ENCODE data around the gene NEMF.
"Not testable (repeated sequence)": the region's sequence is repeated elsewhere in the genome, so short reads cannot be mapped to it uniquely, and the experiment has no call there.

Gene NEMF

DNA sequence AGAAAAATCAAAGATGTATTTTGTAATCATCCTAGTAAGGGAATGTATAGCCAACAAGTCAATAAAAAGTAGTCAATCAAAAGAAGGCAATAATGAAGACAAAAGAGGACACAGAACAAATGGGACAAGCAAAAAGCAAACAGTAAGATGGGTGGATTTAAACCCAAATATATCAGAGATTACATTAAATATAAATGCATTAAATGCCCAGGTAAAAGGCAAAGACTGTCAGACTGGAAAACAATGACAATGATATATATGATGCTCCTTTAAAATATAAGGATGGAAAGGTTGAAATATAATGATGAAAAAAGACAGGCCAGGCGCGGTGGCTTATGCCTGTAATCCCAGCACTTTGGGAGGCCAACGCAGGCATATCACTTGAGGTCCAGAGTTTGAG is 35.7 kb downstream of the NEMF start:
- no peak for DNase-seq

DNA sequence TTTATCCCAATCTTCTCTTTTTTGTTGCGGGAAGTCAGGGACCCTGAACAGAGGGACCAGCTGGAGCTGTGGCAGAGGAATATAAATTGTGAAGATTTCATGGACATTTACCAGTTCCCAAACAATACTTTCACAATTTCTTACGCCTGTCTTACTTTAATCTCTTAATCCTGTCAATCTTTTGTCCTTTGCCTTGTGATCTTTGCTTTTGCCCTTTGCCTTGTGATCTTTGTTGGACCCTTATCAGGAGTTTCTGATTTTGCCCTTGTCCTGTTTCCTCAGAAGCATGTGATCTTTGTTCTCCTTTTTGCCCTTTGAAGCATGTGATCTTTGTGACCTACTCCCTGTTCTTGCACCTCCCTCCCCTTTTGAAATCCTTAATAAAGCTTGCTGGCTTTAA is 36.5 kb downstream of the NEMF start:
- DNase-seq, result not testable (repeated sequence)

DNA sequence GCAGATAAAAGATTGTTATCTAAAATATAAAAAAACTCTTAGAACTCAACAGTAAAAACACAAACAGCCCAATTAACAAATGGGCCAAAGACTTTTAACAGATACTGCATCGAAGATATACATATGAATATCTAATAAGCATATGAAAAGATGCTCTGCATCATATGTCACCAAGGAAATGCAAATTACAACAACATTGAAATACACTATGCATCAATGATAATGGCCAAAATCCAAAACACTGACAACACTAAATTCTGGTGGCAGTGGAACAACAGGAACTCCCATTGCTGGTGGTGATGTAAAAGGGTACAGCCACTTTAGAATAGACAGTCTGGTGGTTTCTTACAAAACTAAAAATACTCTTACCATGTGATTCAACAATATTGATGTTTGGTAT is 43.8 kb downstream of the NEMF start:
- DNase-seq, result no peak

DNA sequence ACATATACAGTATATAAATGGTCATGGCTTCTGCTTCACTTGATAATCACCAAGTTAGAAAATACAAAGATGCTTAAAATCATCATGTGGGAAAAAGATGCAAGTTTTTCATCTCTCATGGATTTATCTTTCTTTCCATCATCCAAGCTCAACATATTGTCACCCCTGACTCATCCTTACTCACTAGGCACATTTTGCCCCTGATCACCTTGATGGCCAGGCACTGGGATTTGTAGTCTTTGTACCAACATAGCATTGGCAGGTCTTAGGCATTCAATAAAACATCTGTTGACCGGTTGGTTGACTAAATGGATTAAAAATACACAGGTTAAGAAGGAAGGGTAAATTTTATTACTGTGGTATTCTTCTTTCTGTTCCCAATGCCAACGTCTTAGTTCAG is 56.6 kb downstream of the NEMF start:
- DNase-seq, result no peak

DNA sequence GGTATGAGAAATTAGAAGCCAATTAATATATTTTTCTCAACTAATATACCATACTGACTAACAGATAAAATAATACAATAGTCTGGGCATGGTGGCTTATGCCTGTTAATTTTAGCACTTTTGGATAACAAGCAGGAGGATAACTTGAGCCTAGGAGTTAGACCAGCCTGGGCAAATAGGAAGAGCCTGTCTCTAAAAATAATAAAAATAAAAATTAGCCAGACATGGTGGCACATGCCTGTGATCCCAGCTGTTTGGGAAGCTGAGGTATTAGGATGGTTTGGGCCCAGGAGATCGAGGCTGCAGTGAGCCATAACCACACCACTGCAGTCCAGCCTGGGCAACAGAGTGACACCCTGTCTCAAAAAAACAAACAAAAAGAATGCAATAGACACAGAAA is 60.0 kb downstream of the NEMF start:
- DNase-seq, result no peak

DNA sequence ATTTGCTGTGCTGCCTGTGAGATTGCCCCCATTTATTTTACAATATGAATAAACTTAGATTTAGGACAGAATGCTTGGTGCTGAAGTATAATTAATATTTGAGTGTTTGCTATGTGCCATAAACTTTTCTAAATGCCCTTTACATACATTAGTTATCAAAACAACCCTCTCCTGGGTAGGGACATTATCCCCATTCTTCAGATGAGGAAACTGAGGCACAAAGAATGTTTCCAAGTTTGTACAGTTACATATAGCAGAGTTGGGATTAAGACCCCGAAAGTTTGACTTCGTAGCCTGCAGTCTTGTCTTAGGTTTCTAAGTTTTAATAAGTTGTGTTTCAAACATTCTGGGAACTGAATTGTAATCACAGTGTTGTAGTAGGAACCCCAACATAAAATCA is 66.3 kb downstream of the NEMF start:
- no peak for DNase-seq

DNA sequence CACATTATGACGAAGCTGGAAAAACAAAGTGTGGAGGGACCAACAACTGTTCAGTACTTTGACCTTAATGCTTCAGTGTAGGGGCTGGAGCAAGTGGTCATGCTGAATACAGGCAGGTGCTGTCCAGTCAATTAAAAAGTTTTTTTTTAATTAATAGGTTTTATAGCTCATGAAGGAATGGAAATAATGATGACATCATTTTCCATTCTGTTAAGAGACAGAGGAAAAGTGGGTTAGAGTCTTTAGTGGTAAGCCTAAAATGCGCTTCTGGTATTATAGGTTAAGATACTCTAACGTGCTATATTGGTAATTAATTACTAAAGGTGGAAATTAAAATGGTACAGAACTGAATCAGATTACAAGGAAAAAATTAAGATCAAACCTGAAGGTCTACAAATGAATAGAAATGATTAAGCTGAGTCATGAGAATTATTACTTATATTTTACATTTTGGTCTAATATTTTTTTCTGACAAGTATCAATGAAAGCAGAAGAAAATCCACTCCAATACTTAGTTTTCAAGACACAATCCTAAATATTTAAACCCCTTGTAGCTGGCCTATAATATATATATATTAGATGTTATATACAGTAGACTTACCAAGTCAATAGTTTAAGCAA is 69.1 kb downstream of the NEMF start:
- DNase-seq, result no peak

DNA sequence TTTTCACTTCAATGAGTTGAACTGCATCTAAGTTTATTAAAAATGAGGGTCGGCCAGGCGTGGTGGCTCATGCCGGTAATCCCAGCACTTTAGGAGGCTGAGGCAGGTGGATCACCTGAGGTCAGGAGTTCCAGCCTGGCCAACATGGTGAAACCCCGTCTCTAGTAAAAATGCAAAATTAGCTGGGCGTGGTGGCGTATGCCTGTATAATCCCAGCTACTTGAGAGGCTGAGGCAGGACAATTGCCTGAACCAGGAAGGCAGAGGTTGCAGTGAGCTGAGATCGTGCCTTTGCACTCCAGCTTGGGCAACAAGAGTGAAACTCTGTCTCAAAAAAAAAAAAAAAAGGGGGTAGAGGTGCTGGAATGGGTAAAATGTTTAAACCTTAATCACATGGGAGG is 71.5 kb downstream of the NEMF start:
- not testable (repeated sequence) for DNase-seq

DNA sequence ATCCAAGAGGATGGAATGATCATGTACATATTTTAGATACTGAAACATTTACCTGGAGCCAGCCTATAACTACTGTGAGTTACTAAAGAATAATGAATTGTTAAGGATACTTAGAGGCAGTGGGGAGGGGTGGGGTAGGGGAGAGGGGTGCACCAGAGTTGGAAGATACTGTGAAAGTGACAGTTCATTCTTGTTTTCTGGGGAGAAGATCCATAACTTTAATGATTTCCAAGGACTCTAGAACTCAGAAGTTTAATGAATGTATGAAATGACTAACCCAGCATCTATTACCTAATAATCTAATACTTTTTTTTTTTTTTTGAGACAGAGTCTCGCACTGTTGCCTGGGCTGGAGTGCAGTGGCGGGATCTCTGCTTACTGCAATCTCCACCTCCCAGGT is 74.2 kb downstream of the NEMF start:
- DNase-seq, result no peak

DNA sequence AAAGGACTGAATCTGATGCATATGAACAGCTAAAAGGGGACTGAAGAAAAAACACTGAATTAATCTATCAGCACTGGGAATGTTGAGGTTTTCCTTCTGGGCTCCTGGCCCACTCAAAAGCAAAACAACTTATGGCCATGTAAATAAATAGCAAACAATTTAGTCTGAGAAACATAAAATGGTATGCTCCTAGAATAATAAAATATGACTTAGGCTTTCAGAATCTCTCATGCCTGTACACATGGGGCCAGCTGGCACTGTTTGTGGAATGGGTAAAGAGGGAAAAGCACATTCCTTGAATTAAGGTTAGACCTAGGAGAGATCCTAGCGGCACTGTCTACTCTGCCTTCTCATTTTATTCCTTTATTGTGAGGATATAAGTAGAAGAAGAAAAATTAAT is 78.5 kb downstream of the NEMF start:
- DNase-seq, result no peak

DNA sequence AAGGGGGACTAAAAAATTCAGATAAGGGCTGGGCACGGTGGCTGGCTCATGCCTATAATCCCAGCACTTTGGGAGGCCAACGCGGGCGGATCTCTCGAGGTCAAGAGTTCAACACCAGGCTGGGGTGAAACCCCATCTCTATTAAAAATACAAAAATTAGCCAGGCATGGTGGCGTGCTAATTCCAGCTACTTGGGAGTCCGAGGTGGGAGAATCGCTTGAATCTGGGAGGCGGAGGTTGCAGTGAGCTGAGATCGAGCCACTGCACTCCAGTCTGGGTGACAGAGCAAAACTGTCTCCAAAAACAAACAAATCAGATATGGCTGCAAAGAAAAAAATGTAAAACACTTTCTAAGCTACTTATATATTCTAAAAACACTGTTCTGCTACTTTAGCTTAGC is 80.9 kb downstream of the NEMF start:
- not testable (repeated sequence) for DNase-seq

DNA sequence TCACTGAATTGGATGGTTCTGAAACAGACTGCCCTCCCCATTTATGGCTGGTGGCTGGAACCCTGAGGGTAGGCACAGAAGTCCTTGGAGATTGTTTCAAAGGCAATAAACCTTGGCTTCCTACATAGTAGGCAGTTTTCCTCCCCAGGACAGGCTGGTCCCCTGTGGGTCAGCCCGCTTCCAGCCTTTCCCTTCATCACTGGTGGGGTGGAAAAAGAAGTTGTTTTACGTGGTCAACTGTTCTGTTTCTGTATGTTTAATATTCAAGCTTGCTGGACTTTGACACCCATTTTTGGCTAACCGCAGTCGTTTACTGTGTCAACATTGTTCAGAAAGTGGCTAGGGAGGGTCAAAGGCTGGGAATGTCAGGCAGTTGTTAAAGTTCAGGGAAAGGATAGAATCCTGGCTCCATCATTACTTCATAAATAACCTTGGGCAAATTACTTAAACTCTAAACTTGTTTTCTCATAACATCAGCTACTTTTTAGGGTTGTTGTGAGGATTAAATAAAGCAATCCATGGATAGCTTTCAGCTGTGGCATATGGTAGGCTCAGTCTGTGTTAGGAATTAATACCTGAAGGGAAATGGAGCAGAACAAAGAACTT is 82.3 kb downstream of the NEMF start:
- DNase-seq, result no peak

DNA sequence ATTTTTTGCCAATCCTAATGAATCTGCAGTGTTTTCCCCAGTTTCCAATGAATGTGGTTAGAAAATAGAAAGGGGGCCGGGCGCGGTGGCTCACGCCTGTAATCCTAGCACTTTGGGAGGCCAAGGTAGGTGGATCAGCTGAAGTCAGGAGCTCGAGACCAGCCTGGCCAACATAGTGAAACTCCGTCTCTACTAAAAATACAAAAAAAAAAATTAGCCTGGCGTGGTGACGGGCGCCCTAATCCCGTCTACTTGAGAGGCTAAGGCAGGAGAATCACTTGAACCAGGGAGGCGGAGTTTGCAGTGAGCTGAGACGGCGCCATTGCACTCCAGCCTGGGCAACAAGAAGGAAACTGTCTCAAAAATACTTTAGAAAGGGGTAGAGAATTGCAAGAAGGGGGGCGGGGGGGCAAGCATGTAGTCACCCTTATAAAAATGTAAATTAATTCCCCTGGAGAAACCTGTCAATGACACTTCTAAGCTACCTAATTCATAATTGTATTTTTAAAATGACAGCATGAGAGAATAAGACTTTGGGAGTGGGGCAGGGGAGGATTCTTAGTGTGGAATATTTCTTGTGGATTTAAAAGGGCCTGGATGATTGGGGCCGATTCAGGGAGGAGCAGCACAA is 82.9 kb downstream of the NEMF start:
- no peak for DNase-seq

DNA sequence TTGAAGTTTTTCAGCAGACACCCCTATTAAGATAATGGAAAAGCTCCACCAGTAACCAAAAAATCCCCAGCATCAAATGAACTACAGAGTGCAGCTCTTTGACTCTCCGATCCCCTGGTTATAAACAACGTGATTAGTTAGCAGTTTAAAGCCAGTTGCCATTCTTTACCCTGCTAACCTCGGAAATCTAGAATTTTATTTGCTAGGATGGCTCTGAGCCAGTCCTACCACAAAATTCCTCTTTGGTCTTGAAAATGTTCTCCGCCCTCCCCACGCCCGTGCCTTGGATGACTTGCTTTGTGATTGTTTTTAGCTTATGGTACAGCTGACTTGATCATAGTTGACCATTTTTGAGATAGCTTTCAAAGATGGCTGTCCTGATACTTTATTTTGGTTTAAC is 83.4 kb downstream of the NEMF start:
- no peak for DNase-seq

DNA sequence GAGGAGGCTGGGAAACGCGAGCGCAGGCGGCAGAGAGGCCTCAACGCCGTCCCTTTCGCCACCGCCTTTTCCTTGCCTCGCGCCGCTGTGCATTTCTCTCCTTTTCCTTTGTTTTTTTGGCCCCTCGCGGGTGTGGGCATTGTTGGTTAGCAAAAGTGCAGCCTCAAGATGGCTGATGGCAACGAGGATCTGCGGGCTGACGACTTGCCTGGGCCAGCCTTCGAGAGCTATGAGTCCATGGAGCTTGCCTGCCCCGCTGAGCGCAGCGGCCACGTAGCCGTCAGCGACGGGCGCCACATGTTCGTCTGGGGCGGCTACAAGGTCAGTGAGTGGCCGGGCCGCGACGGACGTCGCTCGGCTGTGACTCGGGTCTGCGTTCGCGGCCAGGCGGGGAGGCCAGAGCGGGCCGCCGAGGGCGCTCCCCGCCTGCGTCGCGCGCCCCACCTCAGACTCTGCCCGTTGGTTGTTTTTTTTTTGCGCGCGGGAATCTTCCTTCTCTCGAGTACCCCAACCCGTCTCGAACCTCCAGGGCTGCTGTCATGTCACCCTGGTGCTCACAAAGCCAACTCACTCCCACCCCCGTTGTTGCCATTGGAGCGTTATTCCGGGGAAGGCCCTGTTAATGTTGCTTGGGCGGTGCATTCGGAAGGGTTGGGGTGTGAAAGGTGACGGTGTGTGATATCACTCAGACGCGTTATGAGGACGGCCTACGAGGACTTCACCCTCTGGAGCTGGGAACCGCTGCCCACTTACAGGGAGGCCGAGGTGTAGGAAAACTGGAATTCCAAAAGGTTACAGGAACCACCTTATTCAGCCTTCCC is 84.1 kb downstream of the NEMF start:
- peak; percentile 79 for DNase-seq

DNA sequence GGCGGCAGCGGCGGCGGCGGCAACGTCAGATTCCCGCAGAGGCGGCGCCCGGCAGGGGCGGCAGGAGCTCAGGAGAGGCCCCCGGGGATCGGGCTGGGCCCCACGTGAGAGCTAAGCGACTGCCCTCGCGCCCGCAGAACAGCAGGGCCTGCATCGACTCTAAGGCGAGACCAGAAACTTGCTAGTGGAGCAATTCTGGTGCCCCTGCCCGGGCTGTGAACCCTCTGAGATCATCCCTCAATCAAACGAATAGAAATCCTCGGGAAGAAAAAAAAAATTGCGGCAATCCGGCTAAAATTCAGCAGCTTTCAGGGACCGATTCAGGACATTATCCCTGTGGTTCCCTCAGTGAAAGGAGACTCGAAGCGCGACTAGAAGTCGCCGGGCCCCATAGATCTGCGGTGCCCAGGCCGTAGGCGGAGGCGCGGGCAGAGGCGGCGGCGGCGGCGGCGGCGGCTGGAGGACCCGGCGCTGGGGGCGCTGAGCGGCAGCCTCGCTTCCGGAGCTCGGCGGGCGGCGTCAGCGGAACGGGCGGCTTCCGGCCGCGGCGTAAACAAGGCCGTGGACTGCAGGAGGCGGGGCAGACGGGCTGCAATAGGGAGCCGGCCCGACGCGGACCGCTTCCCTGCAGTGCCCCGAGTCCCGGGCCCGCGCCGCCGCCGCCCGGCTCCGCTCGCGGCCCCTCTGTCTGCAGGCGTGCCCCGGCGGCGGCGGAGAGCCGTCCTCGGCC is 84.9 kb downstream of the NEMF start, which contains the start of gene KLHDC2:
KLHDC2 (plus strand) TSS at position 583 of the 730 bp plus-strand sequence. CDS start 316 bp downstream, outside the sequence.
- DNase-seq, result peak; percentile 89

DNA sequence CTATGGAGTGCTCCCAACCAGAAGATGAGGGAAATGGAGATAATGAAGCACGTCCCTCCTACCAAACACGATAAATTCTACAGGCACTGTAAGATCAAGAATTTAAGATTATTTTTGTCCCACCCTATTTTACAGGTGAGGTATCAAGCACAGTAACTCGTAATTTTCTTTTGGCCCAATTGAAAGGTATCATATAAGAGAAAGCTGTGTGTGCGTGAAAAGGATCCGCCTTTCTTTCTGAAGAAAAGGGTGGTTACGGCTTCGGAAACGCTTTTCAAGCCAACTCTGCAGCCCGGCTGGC is 85.4 kb downstream of the NEMF start:
- DNase-seq, result no peak

DNA sequence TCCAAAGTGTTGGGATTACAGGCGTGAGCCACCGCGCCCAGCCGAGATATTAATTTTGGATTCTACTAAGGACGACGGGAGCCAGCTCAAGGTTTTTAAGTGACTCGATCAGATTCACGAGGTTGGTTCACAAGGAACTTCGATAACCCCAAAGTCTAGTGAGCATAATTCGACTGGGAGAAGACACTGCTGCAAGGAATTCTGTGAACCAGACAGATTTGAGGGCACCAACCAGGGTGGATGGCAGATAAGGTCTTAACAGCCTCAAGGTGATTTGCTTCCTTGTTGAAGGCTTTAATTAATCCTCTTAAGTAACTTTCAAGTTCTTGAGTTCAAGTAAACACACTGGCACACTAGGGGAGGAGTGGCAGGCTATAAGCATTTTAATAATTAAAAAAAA is 85.7 kb downstream of the NEMF start:
- no peak for DNase-seq

DNA sequence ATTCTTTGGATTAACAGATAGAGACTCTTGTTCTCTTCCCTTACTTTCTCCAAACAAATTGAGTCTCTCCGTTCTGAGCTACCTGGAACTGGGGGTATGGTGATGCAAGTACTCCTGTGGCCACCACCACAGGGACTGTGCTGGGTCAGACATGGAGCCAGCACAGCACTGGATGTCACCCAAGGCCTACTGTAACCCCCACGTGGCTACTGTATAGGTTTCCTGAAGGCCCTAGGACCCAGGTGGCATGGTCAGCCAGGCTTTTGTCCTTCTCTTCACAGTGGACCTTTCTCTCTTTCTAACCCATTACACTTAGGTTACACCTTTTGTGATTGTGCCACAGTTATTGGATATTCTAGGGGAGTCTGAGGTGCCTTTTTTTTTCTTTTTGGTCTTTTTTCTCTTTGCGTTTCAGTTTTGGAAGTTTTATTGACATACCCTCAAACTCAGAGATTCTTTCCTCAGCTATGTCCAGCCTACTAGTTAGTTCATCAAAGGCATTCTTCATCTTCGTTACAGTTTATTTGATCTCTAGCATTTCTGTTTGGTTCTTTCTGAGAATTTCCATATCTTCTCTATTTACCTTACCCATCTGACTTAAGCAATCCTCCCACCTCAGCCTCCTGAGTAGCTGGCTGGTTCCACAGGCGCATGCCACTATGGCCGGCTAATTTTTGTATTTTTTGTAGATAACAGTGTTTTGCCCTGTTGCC is 90.6 kb downstream of the NEMF start:
- no peak for DNase-seq

DNA sequence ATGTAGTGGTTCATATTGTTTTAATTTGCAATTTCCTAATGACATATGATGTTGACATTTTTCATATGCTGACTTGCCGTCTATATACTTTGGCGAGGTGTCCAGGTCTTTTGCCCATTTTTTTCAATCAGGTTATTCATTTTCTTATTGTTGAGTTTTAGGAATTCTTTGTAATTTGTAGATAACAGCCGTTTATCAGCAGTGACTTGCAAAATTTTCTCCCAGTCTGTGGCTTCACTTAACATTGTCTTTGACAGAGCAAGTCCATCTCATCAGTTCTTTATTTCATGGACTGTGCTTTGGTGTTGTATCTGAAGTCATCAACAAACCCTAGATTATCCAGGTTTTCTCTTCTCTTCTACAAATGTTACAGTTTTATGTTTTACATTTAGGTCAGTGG is 97.2 kb downstream of the NEMF start:
- no peak for DNase-seq

DNA sequence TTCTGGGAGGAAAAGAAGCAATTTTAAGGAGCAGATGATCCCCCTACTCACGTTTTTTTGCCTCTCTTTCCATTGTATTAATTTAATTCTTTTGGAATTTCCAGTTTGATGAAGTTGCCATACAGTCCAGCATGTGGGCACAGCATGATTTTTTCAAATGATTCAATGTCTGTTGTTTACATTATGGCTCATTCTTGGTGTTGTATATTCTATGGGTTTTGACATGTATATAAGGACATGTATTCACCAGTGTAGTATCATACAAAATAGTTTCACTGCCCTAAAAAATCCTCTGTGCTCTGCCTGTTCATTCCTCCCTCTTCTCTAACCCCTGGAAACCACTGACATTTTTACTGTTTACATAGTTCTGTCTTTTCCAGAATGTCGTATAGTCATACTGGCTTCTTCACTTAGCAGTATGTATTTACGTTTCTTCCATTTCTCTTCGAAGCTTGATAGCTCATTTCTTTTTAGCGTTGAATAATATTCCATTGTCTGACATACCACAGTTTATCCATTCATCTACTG is 98.0 kb downstream of the NEMF start:
- DNase-seq, result no peak

DNA sequence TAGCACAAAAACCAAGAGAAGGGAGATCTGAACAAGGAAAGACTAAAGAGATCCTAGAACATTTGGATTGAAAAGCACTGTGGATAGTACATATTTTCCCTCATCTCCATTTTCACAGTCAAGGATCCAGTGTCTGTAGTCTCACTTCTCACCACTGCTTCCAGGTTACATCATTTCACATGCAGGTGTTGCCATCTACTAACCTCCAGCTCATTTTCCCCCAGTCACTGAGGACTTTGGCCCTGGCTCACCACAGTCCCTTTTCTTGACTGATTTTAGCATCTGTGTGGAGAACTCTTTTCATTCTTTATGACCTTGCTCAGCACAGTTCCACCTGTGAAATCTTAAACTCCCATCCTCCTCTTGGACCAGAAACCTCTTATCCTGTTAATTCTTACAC is 106.1 kb downstream of the NEMF start:
- not testable (repeated sequence) for DNase-seq
